OCI-LY7 (cell line): ENCODE results near the gene SPSB2. TPM values are rescaled to one million over a fixed set of nuclear protein-coding genes. Genes with fewer than 3 reads are reported as not detected.
"Not testable (repeated sequence)": the region's sequence is repeated elsewhere in the genome, so short reads cannot be mapped to it uniquely, and the experiment has no call there.

Experiments used
- BruUV-seq: library from RNA; stranded (reverse); fragments of 400-500 nt; replicated peaks from 2 replicates; lab custom pipeline; 2021; lab: Mats Ljungman, UMichigan
- CTCF ChIA-PET: fragments of 300-600 bp; sonication (Branson Sonifier 250); formaldehyde crosslinking; loops from one replicate; lab custom pipeline; 2022; ENCODE audit warnings: antibody characterized with exemption; ENCODE audit not compliant: unreplicated experiment; lab: Charles Lee
- POLR2A ChIA-PET: fragments of 300-600 bp; sonication (Branson Sonifier 250); formaldehyde crosslinking; loops from one replicate; lab custom pipeline; 2022; ENCODE audit warnings: antibody characterized with exemption; lab: Charles Lee
- DNase-seq: peaks from one replicate; pipeline ENCODE4 v3.0.0-alpha.2; 2015; ENCODE audit warnings: low spot score
- H2AFZ ChIP-seq: fragments of 200-600 bp; sonication (generic), shearing (Covaris generic); 2 replicates; pipeline ENCODE4 v1.6.1; 2014; ENCODE audit warnings: mild to moderate bottlenecking, antibody characterized with exemption, low read length, moderate library complexity
- H3K27ac ChIP-seq: fragments of 200-600 bp; sonication (generic); 2 replicates; pipeline ENCODE4 v1.5.1; 2014; ENCODE audit warnings: mixed run types, low read depth, mild to moderate bottlenecking, moderate library complexity, low read length, inconsistent platforms; ENCODE audit not compliant: poor library complexity, severe bottlenecking
- H3K36me3 ChIP-seq: fragments of 200-600 bp; sonication (generic); 2 replicates; pipeline ENCODE4 v1.6.1; 2014; ENCODE audit warnings: mild to moderate bottlenecking, antibody characterized with exemption, low read length, moderate library complexity, mixed read lengths; ENCODE audit not compliant: insufficient read depth
- H3K4me1 ChIP-seq: fragments of 200-600 bp; sonication (generic); 2 replicates; pipeline ENCODE4 v1.5.1; 2014; ENCODE audit warnings: mild to moderate bottlenecking, low read length; ENCODE audit not compliant: insufficient read depth, poor library complexity, severe bottlenecking
- H3K4me2 ChIP-seq: fragments of 200-600 bp; sonication (generic); 2 replicates; pipeline ENCODE4 v1.6.1; 2014; ENCODE audit warnings: mild to moderate bottlenecking, low read length
- H3K4me3 ChIP-seq: fragments of 200-600 bp; sonication (generic); 2 replicates; pipeline ENCODE4 v1.5.1; 2014; ENCODE audit warnings: mild to moderate bottlenecking, low read depth, low read length; ENCODE audit not compliant: poor library complexity, severe bottlenecking
- H3K79me2 ChIP-seq: fragments of 200-600 bp; sonication (generic); 2 replicates; pipeline ENCODE4 v1.6.1; 2016; ENCODE audit warnings: low read depth, mild to moderate bottlenecking, low read length, moderate library complexity, mixed read lengths; ENCODE audit not compliant: insufficient read depth
- H3K9me2 ChIP-seq: fragments of 200-600 bp; sonication (generic); 2 replicates; pipeline ENCODE4 v1.6.1; 2016; ENCODE audit warnings: mild to moderate bottlenecking, low read length, mixed read lengths; ENCODE audit not compliant: insufficient read depth
- H3K9me3 ChIP-seq: fragments of 200-600 bp; sonication (generic); 2 replicates; pipeline ENCODE4 v1.6.1; 2014; ENCODE audit warnings: mild to moderate bottlenecking, mixed run types, low read length, mixed read lengths
- H4K20me1 ChIP-seq: fragments of 200-600 bp; sonication (generic); 2 replicates; pipeline ENCODE4 v1.6.1; 2014; ENCODE audit warnings: mild to moderate bottlenecking, antibody characterized with exemption, low read length, moderate library complexity, mixed read lengths; ENCODE audit not compliant: insufficient read depth
- EZH2phosphoT487 ChIP-seq: fragments of 200-600 bp; sonication (generic); IDR thresholded peaks from 2 replicates; pipeline ENCODE4 v1.6.1; 2018; ENCODE audit warnings: low read depth, borderline replicate concordance, mild to moderate bottlenecking, mixed run types, antibody characterized with exemption, low read length, moderate library complexity, mixed read lengths
- intact Hi-C: fragments of 100-400 bp; cut with micrococcal nuclease; formaldehyde crosslinking; loops from one replicate; pipeline ENCODE4 v1.10.0; 2022; ENCODE audit not compliant: unreplicated experiment
- total RNA-seq, 2 experiments: library from RNA; depleted of rRNA in 1 of 2; stranded (reverse); fragments of >200 nt in 1 of 2; shearing (Covaris generic) in 1 of 2; gene quantifications; 2 replicates each; pipeline ENCODE4 v1.2.3, GENCODE V29; 2014 to 2022
- TF ChIP-seq, protein P1 (sequence below): fragments of 200-600 bp; sonication (generic); conservative IDR thresholded peaks from 2 replicates; pipeline ENCODE4 v1.5.1; 2014; ENCODE audit warnings: mild to moderate bottlenecking, antibody characterized with exemption, low read length, moderate library complexity, mixed read lengths

SPSB2 gene
- total RNA-seq, 2 experiments from 2014 or later: 8.3 to 8.5 TPM

GRCh38 chr12:6912164-6912935 is 39.2 kb upstream of the SPSB2 start:
- TF ChIP-seq, protein P1, sequence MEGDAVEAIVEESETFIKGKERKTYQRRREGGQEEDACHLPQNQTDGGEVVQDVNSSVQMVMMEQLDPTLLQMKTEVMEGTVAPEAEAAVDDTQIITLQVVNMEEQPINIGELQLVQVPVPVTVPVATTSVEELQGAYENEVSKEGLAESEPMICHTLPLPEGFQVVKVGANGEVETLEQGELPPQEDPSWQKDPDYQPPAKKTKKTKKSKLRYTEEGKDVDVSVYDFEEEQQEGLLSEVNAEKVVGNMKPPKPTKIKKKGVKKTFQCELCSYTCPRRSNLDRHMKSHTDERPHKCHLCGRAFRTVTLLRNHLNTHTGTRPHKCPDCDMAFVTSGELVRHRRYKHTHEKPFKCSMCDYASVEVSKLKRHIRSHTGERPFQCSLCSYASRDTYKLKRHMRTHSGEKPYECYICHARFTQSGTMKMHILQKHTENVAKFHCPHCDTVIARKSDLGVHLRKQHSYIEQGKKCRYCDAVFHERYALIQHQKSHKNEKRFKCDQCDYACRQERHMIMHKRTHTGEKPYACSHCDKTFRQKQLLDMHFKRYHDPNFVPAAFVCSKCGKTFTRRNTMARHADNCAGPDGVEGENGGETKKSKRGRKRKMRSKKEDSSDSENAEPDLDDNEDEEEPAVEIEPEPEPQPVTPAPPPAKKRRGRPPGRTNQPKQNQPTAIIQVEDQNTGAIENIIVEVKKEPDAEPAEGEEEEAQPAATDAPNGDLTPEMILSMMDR: no peak
- TF ChIP-seq EZH2phosphoT487: no peak
- no peaks in the 10 kb centered on the region for H3K9me2 ChIP-seq
- POLR2A ChIA-PET: interaction anchor here (0.8 to 1.3 kb wide), 2 partner anchors 21 to 31 kb away, joined by 3 to 4 read pairs; partner anchors contain the start of genes C12orf57 and RNU7-1
- no peaks in the 10 kb centered on the region for H3K9me3 ChIP-seq
- H3K36me3 ChIP-seq: no peaks in the 10 kb centered on the region
- no peak overlapping the region for H3K4me2 ChIP-seq
- peaks cover 30% of the 10 kb centered on the region for H3K4me1 ChIP-seq
- H3K79me2 ChIP-seq: no peaks in the 10 kb centered on the region
- intact Hi-C loops: no loop called here
- no peak overlapping the region for H2AFZ ChIP-seq
- BruUV-seq: no TSS peak
- H3K27ac ChIP-seq: no peak overlapping the region
- CTCF ChIA-PET: interaction anchor here (0.6 to 1.1 kb wide), 2 partner anchors 21 to 146 kb away, joined by 3 read pairs; no protein-coding TSS in a partner anchor
- DNase-seq: no peak
- H4K20me1 ChIP-seq: no peaks in the 10 kb centered on the region
- H3K4me3 ChIP-seq: no peak overlapping the region

DNA sequence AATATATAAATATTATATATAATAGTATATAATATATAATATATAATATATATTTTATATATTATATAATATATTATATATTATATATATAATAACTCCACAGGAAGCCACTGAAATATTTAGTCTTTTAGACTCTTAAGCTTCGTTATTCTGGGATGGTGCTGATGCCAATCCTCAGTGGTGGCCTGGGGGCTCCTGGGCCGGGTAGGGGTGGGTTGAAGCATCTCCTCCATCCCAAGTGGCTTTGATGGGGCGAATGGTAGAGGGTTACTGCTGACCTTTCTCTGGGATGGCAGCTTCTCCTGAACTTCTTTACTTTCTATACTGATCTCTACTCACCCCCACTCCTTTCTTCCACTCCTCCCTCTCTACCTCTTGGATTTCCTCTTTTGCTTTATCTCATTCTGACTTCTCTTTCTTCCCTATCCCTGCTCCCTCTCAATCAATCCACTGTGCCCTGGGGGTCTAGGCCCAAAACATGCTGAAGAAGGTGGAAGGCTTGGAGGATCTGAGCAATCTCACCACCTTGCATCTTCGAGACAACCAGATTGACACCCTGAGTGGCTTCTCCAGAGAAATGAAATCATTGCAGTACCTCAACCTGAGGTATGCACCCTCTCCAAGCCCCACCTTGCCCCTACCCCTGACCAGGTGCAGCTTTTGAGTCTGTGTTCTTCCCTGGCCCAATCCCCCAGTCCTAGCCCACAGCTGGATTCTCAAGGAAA is 36.5 kb upstream of the SPSB2 start:
- no peaks in the 10 kb centered on the region for H3K9me3 ChIP-seq
- no peaks in the 10 kb centered on the region for H4K20me1 ChIP-seq
- no TSS peak for BruUV-seq
- no peaks in the 10 kb centered on the region for H3K9me2 ChIP-seq
- TF ChIP-seq, protein P1: no peak
- TF ChIP-seq EZH2phosphoT487: no peak
- H2AFZ ChIP-seq: no peak overlapping the region
- H3K4me2 ChIP-seq: no peak overlapping the region
- peaks cover 8% of the 10 kb centered on the region; the same call in 1 of the 2 replicates for H3K36me3 ChIP-seq
- peaks cover 22% of the 10 kb centered on the region for H3K4me1 ChIP-seq
- no peaks in the 10 kb centered on the region for H3K79me2 ChIP-seq
- intact Hi-C loops: no loop called here
- H3K4me3 ChIP-seq: no peak overlapping the region
- CTCF ChIA-PET: no interaction called here
- POLR2A ChIA-PET: interaction anchor here (0.7 to 1.2 kb wide), 2 partner anchors 18 to 60 kb away, joined by 5 read pairs; no protein-coding TSS in a partner anchor
- no peak for DNase-seq
- H3K27ac ChIP-seq: no peak overlapping the region

- H3K4me2 ChIP-seq, H2AFZ ChIP-seq, intact Hi-C loops, H3K36me3 ChIP-seq, H4K20me1 ChIP-seq, H3K79me2 ChIP-seq, H3K4me3 ChIP-seq, H3K9me3 ChIP-seq, CTCF ChIA-PET, H3K27ac ChIP-seq, DNase-seq, H3K9me2 ChIP-seq, BruUV-seq: not testable (repeated sequence)
- POLR2A ChIA-PET: interaction anchor here (0.6 to 1.5 kb wide), 7 partner anchors 8 to 1448 kb away, joined by 3 to 5 read pairs (median 3); no protein-coding TSS in a partner anchor
- H3K4me1 ChIP-seq: peaks cover 20% of the 10 kb centered on the region
Observed at GRCh38 chr12:6908141-6908540, 35.0 kb upstream of the SPSB2 start.
